Testis (tissue), 3 donors: ENCODE results near the gene CLEC20A. TPM values are rescaled to one million over a fixed set of nuclear protein-coding genes. Genes with fewer than 3 reads are reported as not detected.
A peak's percentile ranks its signal among the peaks of the same experiment; 100 is the strongest.

ENCODE experiments used
- DNase-seq: peaks from one replicate; pipeline ENCODE4 v3.0.0-alpha.2; 2019
- H3K27ac ChIP-seq, 2 donors: fragments of 200-600 bp; sonication (generic); one replicate each; pipeline ENCODE4 v1.5.1; 2019
- H3K27me3 ChIP-seq: fragments of 200-600 bp; sonication (generic); one replicate; pipeline ENCODE4 v1.5.1; 2019
- H3K36me3 ChIP-seq: fragments of 200-600 bp; sonication (generic); one replicate; pipeline ENCODE4 v1.5.1; 2017; ENCODE audit warnings: low read depth; ENCODE audit errors: missing control alignments
- H3K4me1 ChIP-seq: fragments of 200-600 bp; sonication (generic); one replicate; pipeline ENCODE4 v1.5.1; 2019
- H3K4me3 ChIP-seq, 2 donors: fragments of 200-600 bp; sonication (generic); one replicate each; pipeline ENCODE4 v1.5.1; 2017 to 2019
- H3K9me3 ChIP-seq: fragments of 200-600 bp; sonication (generic); one replicate; pipeline ENCODE4 v1.5.1; 2017
- CTCF ChIP-seq, 3 experiments: fragments of 450-650 bp in 2 of 3; fragments of 200-600 bp in 1 of 3; sonication (generic) in 1 of 3; IDR thresholded peaks; one replicate each; pipeline ENCODE4 v1.5.1; 2016 to 2019; ENCODE audit warnings: antibody characterized with exemption in 3 of 3, mild to moderate bottlenecking in 2 of 3, moderate library complexity in 1 of 3
- POLR2A ChIP-seq: fragments of 450-650 bp; IDR thresholded peaks from one replicate; pipeline ENCODE4 v1.6.1; 2017; ENCODE audit warnings: antibody characterized with exemption, mild to moderate bottlenecking, moderate library complexity
- WGBS, 2 donors: methylation state at CpG; one replicate each; pipeline ENCODE4 v1.1.5; 2018; 5-methylcytosine and 5-hydroxymethylcytosine counted together
- intact Hi-C: fragments of 100-400 bp; cut with DNase I; formaldehyde crosslinking; loops from one replicate; pipeline ENCODE4 v1.15.1; 2023; ENCODE audit warnings: low total_unique reads
- polyA plus RNA-seq: library from polyadenylated mRNA; stranded (reverse); fragments of 350-450 nt; fragmentation: Illumina TruSeq; extraction: RNeasy Lipid Tissue Mini Kit (QIAGEN cat#74804); gene quantifications from one replicate; pipeline ENCODE4 v1.2.3, GENCODE V29; 2014; ENCODE audit warnings: low read depth, low replicate concordance; ENCODE audit not compliant: insufficient read depth
- total RNA-seq, 2 donors: library from RNA; depleted of rRNA; stranded (reverse); fragments of >200 nt; gene quantifications; one replicate each; pipeline ENCODE4 v1.2.3, GENCODE V29; 2016

Gene CLEC20A
- total and polyA plus RNA-seq, 3 donors from 2014 or later = 1.1 to 7.5 (median 6.1) TPM

- H3K27ac ChIP-seq = no peak overlapping the region
- TF ChIP-seq POLR2A = no peak
- TF ChIP-seq CTCF (IDR thresholded peaks at IDR 0.05) = no peak
- H3K4me3 ChIP-seq = no peak overlapping the region
- no peaks in the 10 kb centered on the region for H3K4me1 ChIP-seq
- H3K9me3 ChIP-seq = no peaks in the 10 kb centered on the region
- no peak for DNase-seq
- 70 to 88% methylated on average over 7 of the region's 7 CpGs for WGBS, 2 donors
- no peaks in the 10 kb centered on the region for H3K36me3 ChIP-seq
- no peaks in the 10 kb centered on the region for H3K27me3 ChIP-seq
- intact Hi-C loops = loop anchor here (10.0 kb wide), 1 partner anchor 466 kb away; no protein-coding TSS in a partner anchor
These were observed 42.5 kb upstream of the CLEC20A start for GRCh38 chr1:178539291-178539690.

- no peak for TF ChIP-seq POLR2A
- DNase-seq = no peak
- H3K27ac ChIP-seq = no peak overlapping the region
These were observed 41.6 kb upstream of the CLEC20A start for GRCh38 chr1:178538192-178538916.

GRCh38 chr1:178537382-178538090 lies 40.8 kb upstream of the CLEC20A start:
- intact Hi-C loops = loop anchor here (10.0 kb wide), 1 partner anchor 467 kb away; no protein-coding TSS in a partner anchor
- DNase-seq = no peak
- Histone ChIP-seq H3K36me3 (no peaks in the 10 kb centered on the region), H3K4me1 (no peaks in the 10 kb centered on the region), H3K27ac (no peak overlapping the region), H3K9me3 (no peaks in the 10 kb centered on the region), H3K4me3 (no peak overlapping the region), H3K27me3 (no peaks in the 10 kb centered on the region)
- TF ChIP-seq CTCF (IDR thresholded peaks at IDR 0.05) (no peak), POLR2A (no peak)
- 74 to 78% methylated on average over 20 of the region's 20 CpGs for WGBS, 2 donors

More at GRCh38 chr1:178538192-178538916, 41.6 kb upstream of the CLEC20A start:
- Histone ChIP-seq H3K36me3 (no peaks in the 10 kb centered on the region), H3K4me3 (no peak overlapping the region), H3K9me3 (no peaks in the 10 kb centered on the region), H3K4me1 (no peaks in the 10 kb centered on the region), H3K27me3 (no peaks in the 10 kb centered on the region)
- intact Hi-C loops = loop anchor here (10.0 kb wide), 1 partner anchor 466 kb away; no protein-coding TSS in a partner anchor
- 87 to 89% methylated on average over 9 of the region's 9 CpGs for WGBS, 2 donors

- no peaks in the 10 kb centered on the region for H3K27me3 ChIP-seq
- no peak overlapping the region for H3K4me3 ChIP-seq
- 56 to 62% methylated on average over 6 to 7 of the region's 7 CpGs for WGBS, 2 donors
- no peaks in the 10 kb centered on the region for H3K4me1 ChIP-seq
- peak; percentile 52 for DNase-seq
- no peak for TF ChIP-seq POLR2A
- TF ChIP-seq CTCF (IDR thresholded peaks at IDR 0.05) = no peak
- intact Hi-C loops = loop anchor here (10.0 kb wide), 1 partner anchor 468 kb away; no protein-coding TSS in a partner anchor
- H3K27ac ChIP-seq = no peak overlapping the region
- no peaks in the 10 kb centered on the region for H3K9me3 ChIP-seq
- no peaks in the 10 kb centered on the region for H3K36me3 ChIP-seq
These were observed 40.1 kb upstream of the CLEC20A start for GRCh38 chr1:178536844-178537371.

- no peaks in the 10 kb centered on the region for H3K36me3 ChIP-seq
- WGBS, 2 donors = 93 to 94% methylated on average over 5 of the region's 5 CpGs
- TF ChIP-seq POLR2A = no peak
- no peak for TF ChIP-seq CTCF (IDR thresholded peaks at IDR 0.05)
- no peak overlapping the region for H3K4me3 ChIP-seq
- intact Hi-C loops = loop anchor here (10.0 kb wide), 1 partner anchor 468 kb away; no protein-coding TSS in a partner anchor
- H3K9me3 ChIP-seq = no peaks in the 10 kb centered on the region
- H3K4me1 ChIP-seq = no peaks in the 10 kb centered on the region
- H3K27me3 ChIP-seq = no peaks in the 10 kb centered on the region
- DNase-seq = no peak
- no peak overlapping the region for H3K27ac ChIP-seq
These were observed 39.6 kb upstream of the CLEC20A start for GRCh38 chr1:178536329-178536728.
